GM21723 (cell line): ENCODE results near the gene CYP4F2.
"Not testable (repeated sequence)": the region's sequence is repeated elsewhere in the genome, so short reads cannot be mapped to it uniquely, and the experiment has no call there.

Experiments
- ATAC-seq: cut with Tn5 transposase; IDR thresholded peaks from one replicate; pipeline ENCODE4 v1.9.1; 2021; ENCODE audit warnings: mild to moderate bottlenecking, moderate library complexity; ENCODE audit not compliant: unreplicated experiment

The CYP4F2 gene

GRCh38 chr19:15897738-15898276 is at the start of gene CYP4F2:
Gene CYP4F2, minus strand, starts transcription at chr19:15898074. Its CDS starts 463 bp downstream, at chr19:15897611.
- no peak for ATAC-seq

GRCh38 chr19:15945301-15945700 is 47.4 kb upstream of the CYP4F2 start:
- no peak for ATAC-seq

GRCh38 chr19:15944401-15944800 is 46.5 kb upstream of the CYP4F2 start:
- ATAC-seq = no peak

- ATAC-seq = no peak
Measured at GRCh38 chr19:15937771-15938170, 39.9 kb upstream of the CYP4F2 start.

GRCh38 chr19:15936950-15937349 is 39.1 kb upstream of the CYP4F2 start:
- ATAC-seq = no peak

GRCh38 chr19:15936173-15936572 is 38.3 kb upstream of the CYP4F2 start:
- ATAC-seq = no peak

- ATAC-seq = no peak
Measured at GRCh38 chr19:15935167-15935702, 37.4 kb upstream of the CYP4F2 start.

- no peak for ATAC-seq
Measured at GRCh38 chr19:15934332-15935078, 36.6 kb upstream of the CYP4F2 start, which contains the start of gene CYP4F11. Gene CYP4F11, minus strand, starts transcription at chr19:15934529. Its CDS starts 121 bp downstream, at chr19:15934408.

GRCh38 chr19:15933761-15934331 is 36.0 kb upstream of the CYP4F2 start:
- not testable (repeated sequence) for ATAC-seq

GRCh38 chr19:15928321-15928720 is 30.4 kb upstream of the CYP4F2 start:
- ATAC-seq = no peak

- no peak for ATAC-seq
Measured at GRCh38 chr19:15926484-15926883, 28.6 kb upstream of the CYP4F2 start.

GRCh38 chr19:15923702-15924101 is 25.8 kb upstream of the CYP4F2 start:
- no peak for ATAC-seq

- no peak for ATAC-seq
Measured at GRCh38 chr19:15922021-15922420, 24.1 kb upstream of the CYP4F2 start.

GRCh38 chr19:15919243-15919642 is 21.4 kb upstream of the CYP4F2 start:
- ATAC-seq = no peak

GRCh38 chr19:15915109-15915508 is 17.2 kb upstream of the CYP4F2 start:
- no peak for ATAC-seq

- no peak for ATAC-seq
Measured at GRCh38 chr19:15913830-15914229, 16.0 kb upstream of the CYP4F2 start.

GRCh38 chr19:15913384-15913783 is 15.5 kb upstream of the CYP4F2 start:
- ATAC-seq = no peak

GRCh38 chr19:15911599-15912235 is 13.8 kb upstream of the CYP4F2 start:
- ATAC-seq = no peak

GRCh38 chr19:15905026-15905425 is 7.2 kb upstream of the CYP4F2 start:
- no peak for ATAC-seq

GRCh38 chr19:15902898-15903297 is 5.0 kb upstream of the CYP4F2 start:
- not testable (repeated sequence) for ATAC-seq

- ATAC-seq = no peak
Measured at GRCh38 chr19:15902254-15902653, 4.4 kb upstream of the CYP4F2 start.
